Muscle of leg (tissue), 11 donors: ENCODE measurements around the gene ADNP. TPM values are rescaled to one million over a fixed set of nuclear protein-coding genes. Genes with fewer than 3 reads are reported as not detected.
"Not testable (repeated sequence)": the region's sequence is repeated elsewhere in the genome, so short reads cannot be mapped to it uniquely, and the experiment has no call there.

Experiments used
- DNase-seq: peaks from one replicate; pipeline ENCODE4 v3.0.0; 2013
- H3K27ac ChIP-seq: one replicate; pipeline ENCODE4 v1.5.1; 2013; ENCODE audit warnings: mild to moderate bottlenecking, low read length, control low read depth
- H3K27me3 ChIP-seq: one replicate; pipeline ENCODE4 v1.6.1; 2013; ENCODE audit warnings: low read length; ENCODE audit not compliant: control insufficient read depth, insufficient read depth
- H3K36me3 ChIP-seq: one replicate; pipeline ENCODE4 v1.6.1; 2013; ENCODE audit warnings: low read length; ENCODE audit not compliant: control insufficient read depth, insufficient read depth
- H3K4me1 ChIP-seq: one replicate; pipeline ENCODE4 v1.6.1; 2013; ENCODE audit warnings: low read length; ENCODE audit not compliant: control insufficient read depth, insufficient read depth
- H3K4me3 ChIP-seq: one replicate; pipeline ENCODE4 v1.5.1; 2013; ENCODE audit warnings: low read length, control low read depth
- H3K9me3 ChIP-seq: replicated peaks from 2 replicates; pipeline ENCODE4 v1.6.1; 2013; ENCODE audit warnings: low read depth, low read length; ENCODE audit not compliant: control insufficient read depth
- WGBS: methylation state at CpG from one replicate; pipeline ENCODE4 v1.1.5; 2013; ENCODE audit warnings: missing lambda C conversion rate; ENCODE audit not compliant: insufficient coverage; 5-methylcytosine and 5-hydroxymethylcytosine counted together
- polyA plus RNA-seq, 8 donors: library from polyadenylated mRNA; unstranded; fragments of 120-200 nt; gene quantifications; one replicate each; pipeline versions ENCODE4 v1.2.1 to v1.2.3, GENCODE V29; 2013; ENCODE audit warnings: inconsistent platforms in 1 of 8, low replicate concordance in 1 of 8; ENCODE audit not compliant: insufficient read length in 8 of 8, insufficient read depth in 1 of 8
- total RNA-seq: library from RNA; stranded (reverse); fragments of 120-200 nt; gene quantifications from one replicate; pipeline ENCODE4 v1.2.4, GENCODE V29; 2013

ADNP gene
- total and polyA plus RNA-seq, 9 donors = 37.9 to 68.5 (median 54.6) TPM

DNA sequence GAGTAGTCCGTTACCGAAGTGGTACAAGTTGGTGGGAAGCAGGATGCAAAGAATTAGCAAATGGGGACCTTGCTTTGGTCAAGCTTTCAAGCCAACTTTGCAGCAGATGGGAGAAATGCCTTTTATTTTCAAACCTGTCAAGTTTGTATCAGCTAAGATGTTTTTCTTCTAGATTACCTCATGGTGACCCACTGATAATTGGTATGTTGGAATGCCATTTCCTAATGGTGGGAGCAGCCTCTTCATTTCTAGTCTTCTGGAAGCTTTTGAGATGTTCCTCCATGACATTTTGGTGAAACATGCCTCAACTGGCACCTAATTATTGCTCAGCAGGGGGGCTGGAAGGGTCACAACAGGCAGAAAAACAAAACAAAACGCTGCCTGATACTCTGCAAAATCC, 43.7 kb downstream of the ADNP start:
- Histone ChIP-seq H3K9me3 (no peaks in the 10 kb centered on the region), H3K27me3 (no peaks in the 10 kb centered on the region), H3K4me1 (no peaks in the 10 kb centered on the region), H3K27ac (no peak overlapping the region), H3K36me3 (peaks cover 39% of the 10 kb centered on the region), H3K4me3 (no peak overlapping the region)
- 100% methylated on average over 1 of the region's 3 CpGs for WGBS
- DNase-seq = no peak

DNA sequence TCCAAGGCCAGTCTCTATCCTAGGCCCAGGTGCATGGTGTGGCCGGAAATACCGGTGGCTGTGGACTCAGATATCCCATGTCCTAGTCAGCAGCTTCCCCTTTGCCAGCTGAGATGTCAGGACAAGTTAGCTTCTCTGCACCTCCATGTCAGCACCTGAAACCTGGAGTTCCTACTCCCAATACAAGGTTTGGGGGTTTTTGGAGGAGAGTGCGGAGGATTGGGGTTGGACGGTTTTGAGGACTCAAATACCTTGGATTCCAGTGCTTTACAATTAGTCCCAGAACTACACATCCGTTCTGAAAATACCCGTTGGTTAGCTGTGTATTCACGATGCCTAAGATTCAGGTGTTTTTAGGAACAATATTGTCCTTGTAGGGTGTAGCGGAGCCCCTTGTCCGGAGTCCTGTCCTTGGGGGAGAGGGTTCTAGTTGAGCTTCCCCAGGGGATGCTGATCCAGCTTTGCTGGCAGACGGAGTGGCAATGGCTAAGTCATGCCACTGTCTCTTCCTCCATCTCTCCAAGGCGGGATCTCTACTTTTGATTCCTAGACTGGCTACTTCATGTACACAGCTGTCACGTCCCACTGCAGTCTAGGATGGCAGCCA, 45.0 kb downstream of the ADNP start:
- Histone ChIP-seq H3K36me3 (peaks cover 28% of the 10 kb centered on the region), H3K4me1 (no peaks in the 10 kb centered on the region), H3K9me3 (no peaks in the 10 kb centered on the region), H3K27me3 (no peaks in the 10 kb centered on the region), H3K4me3 (no peak overlapping the region), H3K27ac (no peak overlapping the region)
- 83% methylated on average over 8 of the region's 12 CpGs for WGBS
- DNase-seq = no peak

DNA sequence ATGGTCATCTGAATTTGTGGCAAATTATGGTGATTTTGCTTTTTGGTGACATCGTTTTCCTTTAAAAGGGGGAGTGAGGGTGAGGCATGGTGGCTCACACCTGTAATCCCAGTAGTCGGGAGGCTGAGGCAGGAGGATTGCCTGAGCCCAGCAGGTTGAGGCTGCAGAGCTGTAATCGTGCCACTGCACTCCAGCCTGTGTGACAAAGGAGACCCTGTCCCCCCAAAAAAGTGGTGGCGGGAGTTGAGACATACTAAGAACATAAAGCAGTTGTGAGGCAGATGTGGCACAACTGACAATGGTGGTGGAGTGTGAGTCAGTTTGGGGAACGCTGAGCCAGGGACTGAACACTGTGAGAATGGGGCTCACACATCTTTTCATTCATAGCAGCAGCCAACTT, 45.5 kb downstream of the ADNP start:
- H3K9me3 ChIP-seq = no peaks in the 10 kb centered on the region
- WGBS = 77% methylated on average over 3 of the region's 5 CpGs
- H3K27me3 ChIP-seq = no peaks in the 10 kb centered on the region
- no peak overlapping the region for H3K4me3 ChIP-seq
- H3K36me3 ChIP-seq = peaks cover 25% of the 10 kb centered on the region
- no peak for DNase-seq
- H3K27ac ChIP-seq = no peak overlapping the region
- no peaks in the 10 kb centered on the region for H3K4me1 ChIP-seq

DNA sequence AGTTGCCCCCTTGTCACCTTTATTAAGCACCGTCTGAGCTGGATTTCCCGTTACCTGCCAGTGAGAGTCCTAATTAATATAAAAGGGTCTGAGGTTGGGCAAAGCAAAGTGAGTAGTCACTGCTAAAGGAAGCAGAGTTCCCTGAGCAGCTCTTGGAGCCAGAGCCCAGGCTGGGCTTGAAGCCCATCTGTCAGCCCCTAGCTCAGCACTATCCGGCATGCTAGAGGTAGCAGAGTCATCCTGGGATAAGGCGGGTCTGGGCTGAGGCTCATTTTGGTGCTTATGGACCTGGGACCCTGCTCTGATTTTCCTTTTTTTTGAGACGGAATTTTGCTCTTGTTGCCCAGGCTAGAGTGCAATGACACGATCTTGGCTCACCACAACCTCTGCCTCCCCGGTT, 46.2 kb downstream of the ADNP start:
- H3K27me3 ChIP-seq = no peaks in the 10 kb centered on the region

DNA sequence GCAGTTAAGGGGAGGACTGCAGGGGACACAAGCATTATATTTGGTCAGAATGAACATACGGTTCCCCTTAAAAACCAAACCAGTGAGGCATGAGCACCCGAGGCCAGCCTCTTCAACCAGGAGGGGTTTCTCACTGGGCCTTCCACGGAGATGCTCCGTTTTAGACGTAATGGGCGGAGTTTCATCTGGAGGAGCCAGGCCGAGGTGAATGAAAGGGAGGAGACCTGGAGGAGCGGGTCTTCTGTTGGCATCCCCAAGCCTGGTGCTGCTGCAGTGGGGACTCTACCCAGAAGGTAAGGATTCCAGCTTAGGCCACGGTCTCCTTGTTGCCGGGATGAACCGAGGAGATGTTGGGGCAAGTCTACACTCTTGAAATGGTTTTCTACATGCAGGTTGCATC, 47.4 kb downstream of the ADNP start:
- no peak overlapping the region for H3K27ac ChIP-seq
- no peaks in the 10 kb centered on the region for H3K9me3 ChIP-seq
- WGBS = 78% methylated on average over 10 of the region's 11 CpGs
- DNase-seq = no peak
- no peak overlapping the region for H3K4me3 ChIP-seq
- H3K4me1 ChIP-seq = no peaks in the 10 kb centered on the region
- H3K27me3 ChIP-seq = no peaks in the 10 kb centered on the region
- peaks cover 15% of the 10 kb centered on the region for H3K36me3 ChIP-seq

More for the DNA sequence above, 46.2 kb downstream of the ADNP start:
- Histone ChIP-seq H3K27ac (no peak overlapping the region), H3K4me1 (no peaks in the 10 kb centered on the region), H3K36me3 (peaks cover 25% of the 10 kb centered on the region), H3K4me3 (no peak overlapping the region), H3K9me3 (no peaks in the 10 kb centered on the region)
- DNase-seq = no peak
- 89% methylated on average over 2 of the region's 7 CpGs for WGBS

DNA sequence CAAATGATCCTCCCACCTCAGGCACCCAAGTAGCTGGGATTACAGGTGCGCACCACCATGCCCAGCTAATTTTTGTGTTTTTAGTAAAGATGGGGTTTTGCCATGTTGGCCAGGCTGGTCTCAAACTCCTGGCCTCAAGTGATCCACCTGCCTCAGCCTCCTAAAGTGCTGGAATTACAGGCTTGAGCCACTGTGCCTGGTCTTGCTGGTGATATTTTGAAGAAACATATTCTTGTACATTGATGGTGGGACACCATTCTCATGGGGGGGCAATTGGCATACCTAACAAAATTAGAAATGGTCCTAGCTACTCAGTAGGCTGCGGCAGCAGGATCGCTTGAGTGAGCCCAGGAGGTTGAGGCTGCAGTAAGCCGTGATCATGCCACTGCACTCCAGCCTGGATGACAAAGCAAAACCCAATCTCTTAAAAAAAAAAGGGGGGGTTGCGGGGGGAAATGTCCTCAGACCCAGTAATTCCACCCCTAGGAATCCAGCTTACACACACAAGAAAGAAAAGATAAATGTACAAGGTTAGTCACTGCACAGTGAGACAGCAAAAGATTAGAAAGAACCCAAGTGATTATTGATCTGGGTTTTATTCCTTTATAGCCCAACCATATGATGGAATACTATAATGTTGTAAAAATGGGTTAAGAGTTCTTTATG, 49.3 kb downstream of the ADNP start:
- no CpG with 5 or more reads among the region's 5 CpGs for WGBS
- not testable (repeated sequence) for H3K9me3 ChIP-seq, H3K27ac ChIP-seq, DNase-seq, H3K4me1 ChIP-seq, H3K4me3 ChIP-seq, H3K27me3 ChIP-seq
- peaks cover 16% of the 10 kb centered on the region for H3K36me3 ChIP-seq

DNA sequence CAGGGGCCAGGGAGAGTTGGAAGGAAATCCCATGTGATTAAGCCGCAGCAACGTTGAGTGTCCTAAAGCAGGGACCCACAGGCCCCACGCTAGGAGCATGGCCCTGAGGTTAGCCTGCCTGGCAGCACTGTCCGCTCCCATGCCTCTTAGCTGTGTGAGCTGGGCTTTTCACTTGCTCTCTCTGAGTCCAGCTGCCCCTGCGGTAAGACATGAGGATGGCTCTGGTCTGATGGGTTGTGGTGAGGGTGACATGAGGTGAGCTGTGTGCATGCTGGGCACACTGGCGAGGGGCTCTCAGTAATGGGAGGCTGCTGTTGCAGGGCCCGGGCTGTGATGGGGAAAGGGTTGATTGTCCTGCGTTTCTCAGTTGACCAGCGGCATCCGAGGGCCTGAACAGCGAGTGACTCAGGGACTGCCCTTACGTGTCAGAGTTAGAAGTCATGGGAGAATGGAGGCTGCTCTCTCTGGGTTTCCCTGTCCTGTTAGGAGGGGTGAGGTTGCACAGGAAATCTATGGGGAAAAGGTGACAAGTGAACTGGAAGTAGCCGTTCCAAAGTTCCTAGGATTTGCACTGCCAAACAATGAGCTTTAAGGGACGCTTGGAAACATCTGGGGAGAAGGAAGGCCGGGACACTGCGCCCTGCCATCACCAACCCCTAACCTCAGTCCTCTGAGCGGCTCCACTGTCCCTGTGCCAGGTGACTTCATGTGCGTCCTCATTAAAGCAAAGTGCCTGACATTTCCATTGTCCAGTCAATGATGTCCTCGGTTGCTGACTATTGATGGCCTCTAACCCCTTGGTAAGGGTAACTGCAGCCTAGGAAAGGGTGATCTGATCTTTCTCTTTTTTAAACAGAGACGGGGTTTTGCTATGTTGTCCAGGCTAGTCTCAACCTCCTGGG, 51.3 kb downstream of the ADNP start:
- Histone ChIP-seq H3K27me3 (no peaks in the 10 kb centered on the region), H3K36me3 (peaks cover 13% of the 10 kb centered on the region), H3K9me3 (no peaks in the 10 kb centered on the region), H3K4me1 (no peaks in the 10 kb centered on the region), H3K4me3 (no peak overlapping the region), H3K27ac (no peak overlapping the region)
- DNase-seq = no peak
- WGBS = 84% methylated on average over 15 of the region's 20 CpGs

DNA sequence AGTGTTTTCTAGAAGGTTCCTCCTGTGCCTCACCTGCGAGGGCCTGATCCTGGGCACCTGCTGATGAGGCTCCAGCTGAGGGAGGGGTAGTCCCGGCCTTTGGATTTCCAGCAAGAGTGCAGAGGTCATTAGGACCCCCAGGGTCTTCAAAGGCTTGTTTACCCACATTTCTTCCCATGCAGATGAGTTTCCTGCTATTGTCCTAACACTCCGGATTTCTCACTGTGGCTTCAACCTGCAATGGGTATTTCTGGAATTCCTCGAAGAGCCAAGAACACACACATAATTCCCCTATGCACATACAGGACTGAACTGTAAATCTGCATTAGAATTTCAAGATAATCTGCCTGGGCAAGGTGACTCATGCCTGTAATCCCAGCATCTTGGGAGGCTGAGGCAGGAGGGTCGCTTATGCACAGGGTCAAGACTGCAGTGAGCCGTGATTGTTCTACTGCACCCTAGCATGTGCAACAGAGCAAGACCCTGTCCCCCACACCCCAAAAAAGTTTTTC, 53.9 kb downstream of the ADNP start:
- no peak overlapping the region for H3K4me3 ChIP-seq
- DNase-seq = no peak
- 79% methylated on average over 4 of the region's 6 CpGs for WGBS
- peaks cover 8% of the 10 kb centered on the region for H3K36me3 ChIP-seq
- H3K4me1 ChIP-seq = no peaks in the 10 kb centered on the region
- no peaks in the 10 kb centered on the region for H3K9me3 ChIP-seq
- no peak overlapping the region for H3K27ac ChIP-seq
- no peaks in the 10 kb centered on the region for H3K27me3 ChIP-seq

DNA sequence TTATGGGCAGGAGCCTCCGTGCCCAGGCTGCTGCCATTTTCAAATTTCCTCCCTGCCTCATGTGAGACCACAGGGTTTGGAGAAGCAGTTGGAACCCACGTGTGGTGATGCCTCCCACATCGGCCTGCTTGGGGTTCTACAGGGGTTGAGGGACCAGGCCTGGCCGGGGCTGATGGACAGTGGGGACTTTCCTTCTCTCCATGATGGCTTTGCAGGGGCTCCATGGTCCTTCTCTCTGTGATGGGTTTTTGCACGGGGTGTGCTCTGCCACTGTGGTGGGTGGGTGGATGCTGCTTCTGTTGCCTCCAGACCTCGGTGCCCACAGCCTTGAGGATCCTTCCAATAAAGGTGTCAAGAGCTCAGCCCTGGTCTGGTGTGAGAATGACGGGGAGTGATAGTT, 54.4 kb downstream of the ADNP start:
- H3K9me3 ChIP-seq = no peaks in the 10 kb centered on the region
- no peak overlapping the region for H3K27ac ChIP-seq
- DNase-seq = no peak
- no peaks in the 10 kb centered on the region for H3K4me1 ChIP-seq
- WGBS = 87% methylated on average over 5 of the region's 7 CpGs
- peaks cover 8% of the 10 kb centered on the region for H3K36me3 ChIP-seq
- H3K4me3 ChIP-seq = no peak overlapping the region
- H3K27me3 ChIP-seq = no peaks in the 10 kb centered on the region

DNA sequence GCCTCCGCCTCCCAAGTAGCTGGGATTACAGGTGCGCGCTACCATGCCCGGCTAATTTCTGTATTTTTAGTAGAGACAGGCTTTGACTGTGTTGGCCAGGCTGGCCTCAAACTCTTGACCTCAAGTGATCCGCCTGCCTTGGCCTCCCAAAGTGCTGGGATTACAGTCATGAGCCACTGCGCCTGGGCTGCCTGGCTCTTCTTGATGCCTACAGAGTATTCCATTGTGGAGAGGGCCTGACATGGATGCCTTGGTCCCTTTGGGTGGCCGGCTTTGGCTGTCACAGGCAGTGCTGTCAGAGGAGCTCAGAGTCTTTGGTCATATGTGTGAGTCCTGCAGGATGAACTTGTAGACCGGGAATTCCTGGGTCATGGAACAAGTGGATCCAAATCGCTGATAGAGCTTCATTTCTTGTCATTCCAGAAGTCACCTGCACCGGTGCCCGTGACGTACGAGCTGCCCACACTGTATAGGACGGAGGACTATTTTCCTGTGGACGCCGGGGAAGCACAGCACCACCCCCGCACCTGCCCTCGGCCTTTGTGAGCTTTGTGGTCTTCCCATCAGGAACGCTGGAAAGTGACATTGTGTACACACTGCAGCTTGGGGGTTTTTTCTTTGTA, 55.1 kb downstream of the ADNP start:
- H3K4me3 ChIP-seq = no peak overlapping the region
- 93% methylated on average over 16 of the region's 19 CpGs for WGBS
- no peaks in the 10 kb centered on the region for H3K9me3 ChIP-seq

More for the DNA sequence above, 55.1 kb downstream of the ADNP start:
- no peak for DNase-seq
- Histone ChIP-seq H3K4me1 (peaks cover 6% of the 10 kb centered on the region), H3K27ac (no peak overlapping the region), H3K27me3 (no peaks in the 10 kb centered on the region), H3K36me3 (peaks cover 8% of the 10 kb centered on the region)
